ENCODE measurements around the gene CTDNEP1.

The CTDNEP1 gene

DNA sequence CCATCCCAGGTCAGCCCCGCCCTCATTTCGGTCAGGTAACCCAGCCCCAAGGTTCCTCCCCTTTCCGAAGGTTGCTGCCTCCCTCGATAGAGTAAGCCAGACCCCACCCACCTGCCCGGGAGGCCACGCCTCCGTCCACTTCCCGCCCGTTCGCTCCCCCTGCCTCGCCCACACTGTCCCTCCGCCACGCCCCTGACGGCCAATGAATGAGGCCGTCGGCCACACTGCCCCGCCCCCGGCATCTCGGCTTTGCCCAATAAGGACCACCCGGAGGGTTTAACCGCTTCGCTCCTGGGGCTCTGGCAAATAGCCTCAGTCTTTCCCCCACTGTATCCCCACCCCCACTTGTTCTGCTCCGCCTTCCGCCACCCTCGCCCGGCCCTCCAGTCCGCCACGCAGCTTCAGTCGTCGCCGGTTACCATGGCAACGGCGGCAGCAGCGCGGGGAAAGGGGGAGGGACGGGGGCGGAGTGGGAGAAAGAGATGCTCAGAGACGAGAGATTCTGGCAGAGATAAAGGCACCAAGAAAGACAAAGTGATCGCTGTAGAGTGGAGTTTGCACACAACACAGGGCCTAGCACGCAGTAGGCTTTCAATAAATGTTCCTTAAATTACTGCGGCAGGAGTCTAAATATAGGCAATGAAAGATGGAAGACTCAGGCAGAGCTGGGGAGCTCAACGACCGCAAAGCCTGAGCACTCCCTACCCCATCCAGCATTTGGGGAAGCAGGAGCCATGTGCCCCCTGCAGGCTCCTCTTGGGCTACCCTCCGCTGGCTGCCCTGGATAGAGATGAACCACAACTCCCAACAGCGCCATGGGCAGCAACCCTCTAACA is 37.0 kb downstream of the CTDNEP1 start:
- ATAC-seq (ENCODE audit: low read depth) = peak; percentile 80
- peak; percentile 97 to 99 for DNase-seq (ENCODE audit: low spot score in 2 of 2)
- H3K36me3 Mint-ChIP-seq = no peaks in the 10 kb centered on the region
- H3K27ac Mint-ChIP-seq = peak overlapping the region; percentile 98
- H3K4me3 Mint-ChIP-seq = peak overlapping the region; percentile 96
- H3K9me3 Mint-ChIP-seq = no peaks in the 10 kb centered on the region
- H3K4me1 Mint-ChIP-seq = peaks cover 37% of the 10 kb centered on the region
- H3K27me3 Mint-ChIP-seq = peaks cover 9% of the 10 kb centered on the region

- H3K36me3 Mint-ChIP-seq = no peaks in the 10 kb centered on the region
- peak overlapping the region; percentile 98 for H3K27ac Mint-ChIP-seq
- peak overlapping the region; percentile 96 for H3K4me3 Mint-ChIP-seq
- DNase-seq (ENCODE audit: low spot score in 2 of 2) = peak in 1 of 2 donors; percentile 75
- H3K4me1 Mint-ChIP-seq = peaks cover 34% of the 10 kb centered on the region
- no peaks in the 10 kb centered on the region for H3K9me3 Mint-ChIP-seq
- H3K27me3 Mint-ChIP-seq = peaks cover 9% of the 10 kb centered on the region
- peak; percentile 18 for ATAC-seq (ENCODE audit: low read depth)
Measured at GRCh38 chr17:7213895-7214299, 37.6 kb downstream of the CTDNEP1 start.

DNA sequence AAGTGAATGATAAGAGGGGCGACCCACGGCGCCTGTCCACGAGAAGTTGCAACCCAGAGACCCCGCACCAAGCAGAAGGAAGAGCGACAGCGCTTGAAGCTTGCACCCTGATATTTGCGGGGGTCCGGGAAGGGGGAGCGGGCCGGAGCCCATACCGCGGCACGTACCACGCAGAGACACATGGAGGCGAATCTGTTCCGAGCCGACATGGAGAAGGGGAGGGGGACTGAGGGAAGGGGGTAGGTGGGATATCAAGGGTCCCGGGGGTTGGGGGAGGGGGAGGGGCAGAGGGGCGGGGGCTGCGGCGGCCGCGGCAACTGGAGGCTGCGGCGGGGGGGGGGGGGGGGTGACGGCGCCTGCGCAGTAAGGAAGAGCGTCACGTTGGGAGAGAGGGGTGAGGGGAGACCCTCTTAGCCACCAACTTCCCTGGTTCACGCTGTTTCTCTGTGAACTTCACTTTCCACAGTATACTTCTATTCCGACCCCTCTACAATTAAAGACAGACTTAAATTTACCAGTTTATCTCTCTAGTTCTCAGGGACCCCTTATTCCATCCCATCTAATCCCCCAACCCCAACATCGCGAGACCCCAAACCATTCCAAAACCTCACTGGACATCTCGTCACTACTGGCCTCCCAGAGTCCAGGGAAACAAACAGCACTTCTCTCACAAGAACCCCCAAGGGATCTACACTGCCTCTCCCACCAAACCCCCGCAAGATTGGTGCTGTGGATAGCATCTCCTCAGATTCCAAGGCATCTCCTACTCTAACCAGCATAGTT is 39.9 kb downstream of the CTDNEP1 start:
- ATAC-seq (ENCODE audit: low read depth) (no peak), DNase-seq (ENCODE audit: low spot score in 2 of 2) (no peak)
- Mint-ChIP-seq H3K4me1 (peaks cover 39% of the 10 kb centered on the region), H3K36me3 (no peaks in the 10 kb centered on the region), H3K4me3 (no peak overlapping the region), H3K27ac (no peak overlapping the region), H3K9me3 (no peaks in the 10 kb centered on the region), H3K27me3 (peaks cover 14% of the 10 kb centered on the region)

DNA sequence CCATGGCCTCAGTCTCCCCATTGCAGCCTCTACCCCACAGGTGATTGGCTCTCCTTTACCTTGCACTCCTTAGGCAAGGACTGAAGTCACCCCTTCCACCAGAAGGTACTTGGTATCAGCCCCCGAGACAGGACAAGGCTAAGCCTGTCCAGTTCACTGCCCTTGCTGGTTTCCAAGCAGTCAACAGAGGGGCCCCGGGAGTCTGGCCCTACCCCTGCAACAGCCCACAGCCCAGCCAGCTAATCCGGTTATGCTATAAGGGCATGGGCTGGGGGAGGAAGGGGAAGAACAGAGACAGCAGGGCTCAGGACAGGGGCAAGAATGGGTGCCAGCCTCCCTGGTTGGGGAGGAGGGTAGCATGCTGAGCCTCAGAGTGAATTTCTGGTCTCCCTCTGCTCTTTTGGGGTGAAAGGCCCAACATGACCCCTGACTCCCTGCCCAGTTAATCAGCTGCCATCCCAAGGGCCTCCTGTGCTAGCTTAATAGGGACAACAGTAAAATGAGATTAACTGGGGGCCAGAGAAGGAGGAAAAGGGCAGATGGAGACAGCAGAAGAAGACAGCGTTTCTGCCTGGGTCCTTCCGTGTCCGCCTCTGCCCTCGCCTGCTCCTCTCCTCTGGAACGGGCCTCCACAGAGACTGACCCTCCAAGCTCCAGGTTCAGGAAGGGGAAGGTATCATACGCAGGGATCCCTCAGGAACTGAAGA is 42.6 kb downstream of the CTDNEP1 start:
- H3K27ac Mint-ChIP-seq = peak overlapping the region; percentile 73

GRCh38 chr17:7208027-7208571 is 43.4 kb downstream of the CTDNEP1 start:
- DNase-seq (ENCODE audit: low spot score in 2 of 2) = no peak
- peaks cover 33% of the 10 kb centered on the region for H3K4me1 Mint-ChIP-seq
- no peak for ATAC-seq (ENCODE audit: low read depth)
- H3K27me3 Mint-ChIP-seq = peaks cover 8% of the 10 kb centered on the region
- H3K27ac Mint-ChIP-seq = peak overlapping the region; percentile 73
- H3K9me3 Mint-ChIP-seq = no peaks in the 10 kb centered on the region
- H3K36me3 Mint-ChIP-seq = no peaks in the 10 kb centered on the region
- H3K4me3 Mint-ChIP-seq = no peak overlapping the region

More for the DNA sequence above, 42.6 kb downstream of the CTDNEP1 start:
- Mint-ChIP-seq H3K4me3 (no peak overlapping the region), H3K27me3 (peaks cover 9% of the 10 kb centered on the region), H3K9me3 (no peaks in the 10 kb centered on the region), H3K36me3 (no peaks in the 10 kb centered on the region), H3K4me1 (peaks cover 39% of the 10 kb centered on the region)
- no peak for ATAC-seq (ENCODE audit: low read depth)
- no peak for DNase-seq (ENCODE audit: low spot score in 2 of 2)

DNA sequence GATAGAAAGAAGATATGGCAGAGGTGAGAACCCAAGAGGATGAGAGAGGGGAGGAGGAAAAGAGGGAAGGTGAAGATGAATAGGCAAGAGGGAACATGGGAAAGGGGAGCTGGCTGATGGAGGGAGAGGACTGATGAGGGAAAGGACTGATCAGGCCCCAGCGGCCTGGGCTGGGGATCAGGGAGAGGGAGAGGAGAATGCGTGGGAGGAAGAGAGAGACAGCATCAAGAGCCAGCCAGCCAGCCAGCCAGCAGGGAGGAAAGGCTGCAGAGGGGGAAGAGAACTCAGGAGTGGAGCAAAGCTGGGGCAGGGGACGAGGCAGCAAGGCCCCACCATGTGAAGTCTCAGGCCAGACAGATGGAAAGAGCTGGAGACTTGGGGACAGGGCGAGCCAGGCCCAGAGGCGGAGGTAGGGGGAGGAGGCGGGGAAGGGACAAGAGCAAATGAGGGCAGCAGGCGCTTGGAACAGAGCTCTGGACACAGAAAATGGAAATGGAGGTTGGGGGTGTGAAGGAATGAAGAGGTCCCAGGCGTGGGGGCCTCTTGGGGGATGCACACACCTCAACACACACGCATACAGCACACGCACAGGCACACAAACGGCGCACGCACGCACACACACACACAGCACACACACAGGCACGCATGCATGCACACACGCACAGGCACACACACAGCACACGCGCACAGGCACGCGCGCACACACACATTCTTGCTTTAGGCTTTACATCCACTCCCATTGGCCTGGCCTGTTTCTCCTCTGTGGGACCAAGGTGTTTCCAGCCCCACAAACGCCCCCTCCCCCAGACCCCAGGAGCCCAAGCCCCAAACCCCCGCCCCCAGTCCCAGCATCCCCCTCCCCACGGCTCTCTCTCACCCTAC is 44.2 kb downstream of the CTDNEP1 start:
- Mint-ChIP-seq H3K27me3 (peaks cover 8% of the 10 kb centered on the region), H3K36me3 (no peaks in the 10 kb centered on the region), H3K4me3 (no peak overlapping the region), H3K9me3 (no peaks in the 10 kb centered on the region), H3K4me1 (peaks cover 33% of the 10 kb centered on the region), H3K27ac (peak overlapping the region; percentile 95)
- DNase-seq (ENCODE audit: low spot score in 2 of 2) (no peak), ATAC-seq (ENCODE audit: low read depth) (no peak)

DNA sequence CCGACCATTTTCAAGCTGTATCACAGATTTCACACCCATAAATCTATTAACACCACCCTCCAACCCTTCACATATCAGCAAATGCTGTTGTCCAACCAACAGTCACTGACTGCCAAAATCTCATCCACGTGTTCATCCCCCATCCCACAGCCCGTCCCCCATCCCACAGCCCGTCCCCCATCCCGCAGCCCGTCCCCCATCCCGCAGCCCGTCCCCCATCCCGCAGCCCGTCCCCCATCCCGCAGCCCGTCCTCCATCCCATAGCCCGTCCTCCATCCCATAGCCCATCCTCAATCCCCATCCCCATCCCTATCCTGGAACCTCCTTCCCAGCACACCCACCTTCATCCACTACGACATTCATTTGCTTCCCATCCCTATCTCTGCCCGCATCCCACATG is 46.0 kb downstream of the CTDNEP1 start:
- no peaks in the 10 kb centered on the region for H3K9me3 Mint-ChIP-seq
- peaks cover 5% of the 10 kb centered on the region for H3K27me3 Mint-ChIP-seq
- peak overlapping the region; percentile 76 for H3K4me3 Mint-ChIP-seq
- H3K4me1 Mint-ChIP-seq = peaks cover 33% of the 10 kb centered on the region
- ATAC-seq (ENCODE audit: low read depth) = no peak
- no peaks in the 10 kb centered on the region for H3K36me3 Mint-ChIP-seq
- H3K27ac Mint-ChIP-seq = peak overlapping the region; percentile 95
- no peak for DNase-seq (ENCODE audit: low spot score in 2 of 2)

DNA sequence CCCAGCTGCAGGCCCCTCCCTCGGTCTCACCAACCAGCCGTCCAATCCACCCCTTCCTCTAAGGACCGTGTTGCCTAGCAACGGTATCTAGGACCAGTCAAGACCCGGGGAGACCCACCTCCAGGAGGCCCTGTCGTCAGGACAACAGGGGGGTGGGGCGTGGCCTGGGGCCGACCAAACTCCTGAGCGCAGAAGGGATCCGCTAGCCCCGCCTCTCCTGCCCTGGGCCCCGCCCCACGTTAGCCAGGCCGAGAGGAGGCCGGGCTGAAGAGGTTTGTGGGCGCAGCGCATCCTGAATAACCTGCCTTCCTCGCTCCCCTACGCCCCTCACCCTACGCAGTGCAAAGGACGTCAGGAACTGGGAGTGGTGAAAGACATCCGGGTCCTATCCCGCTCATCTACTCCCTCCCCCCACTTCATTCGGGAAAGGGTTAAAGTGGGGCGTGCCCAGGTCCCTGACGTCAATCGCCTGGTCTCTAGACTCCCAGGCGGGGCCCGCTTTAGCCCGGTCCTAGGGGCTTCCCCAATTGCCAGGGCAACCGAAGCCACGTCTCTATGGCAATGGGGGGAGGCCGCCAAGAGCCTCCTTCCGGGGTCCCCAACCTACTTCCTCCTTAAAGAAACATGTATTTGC is 46.6 kb downstream of the CTDNEP1 start:
- peak overlapping the region; percentile 76 for H3K4me3 Mint-ChIP-seq
- DNase-seq (ENCODE audit: low spot score in 2 of 2) (peak; percentile 95 to 96), ATAC-seq (ENCODE audit: low read depth) (peak; percentile 82)
- H3K27ac Mint-ChIP-seq = peak overlapping the region; percentile 95
- no peaks in the 10 kb centered on the region for H3K9me3 Mint-ChIP-seq
- peaks cover 33% of the 10 kb centered on the region for H3K4me1 Mint-ChIP-seq
- peaks cover 5% of the 10 kb centered on the region for H3K27me3 Mint-ChIP-seq
- H3K36me3 Mint-ChIP-seq = no peaks in the 10 kb centered on the region

DNA sequence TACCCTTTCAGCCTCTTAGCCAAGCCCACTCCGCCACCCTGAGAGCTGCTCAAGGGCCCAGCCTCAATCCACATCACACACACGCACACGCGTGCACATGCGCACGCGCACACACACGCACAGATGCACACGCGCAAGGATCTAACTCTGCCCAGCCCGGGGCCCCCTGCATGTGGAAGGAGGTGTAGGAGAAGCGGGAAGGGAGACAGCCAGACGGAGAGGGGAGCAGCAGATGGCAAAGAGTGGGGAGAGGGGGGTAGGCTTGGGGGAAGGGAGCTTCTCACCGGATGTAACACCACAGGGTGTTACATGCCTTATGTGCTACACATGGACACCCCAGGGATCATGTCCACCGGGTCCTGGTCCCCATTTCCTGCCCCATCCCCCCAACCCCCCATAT is 47.2 kb downstream of the CTDNEP1 start:
- DNase-seq (ENCODE audit: low spot score in 2 of 2) (no peak), ATAC-seq (ENCODE audit: low read depth) (no peak)
- H3K27ac Mint-ChIP-seq = peak overlapping the region; percentile 95
- H3K36me3 Mint-ChIP-seq = no peaks in the 10 kb centered on the region
- H3K4me1 Mint-ChIP-seq = peaks cover 33% of the 10 kb centered on the region
- peaks cover 5% of the 10 kb centered on the region for H3K27me3 Mint-ChIP-seq
- H3K4me3 Mint-ChIP-seq = peak overlapping the region; percentile 76
- no peaks in the 10 kb centered on the region for H3K9me3 Mint-ChIP-seq

GRCh38 chr17:7203391-7203790 is 48.1 kb downstream of the CTDNEP1 start:
- Mint-ChIP-seq H3K4me1 (peaks cover 31% of the 10 kb centered on the region), H3K9me3 (no peaks in the 10 kb centered on the region), H3K36me3 (no peaks in the 10 kb centered on the region), H3K27me3 (peaks cover 2% of the 10 kb centered on the region), H3K4me3 (peak overlapping the region; percentile 70), H3K27ac (peak overlapping the region; percentile 95)
- DNase-seq (ENCODE audit: low spot score in 2 of 2) (no peak), ATAC-seq (ENCODE audit: low read depth) (no peak)

GRCh38 chr17:7196651-7197401 is 54.7 kb downstream of the CTDNEP1 start:
- DNase-seq (ENCODE audit: low spot score in 2 of 2) = no peak
- peaks cover 5% of the 10 kb centered on the region for H3K36me3 Mint-ChIP-seq
- H3K4me1 Mint-ChIP-seq = no peaks in the 10 kb centered on the region
- H3K27ac Mint-ChIP-seq = no peak overlapping the region
- H3K4me3 Mint-ChIP-seq = no peak overlapping the region
- H3K27me3 Mint-ChIP-seq = peaks cover 4% of the 10 kb centered on the region
- ATAC-seq (ENCODE audit: low read depth) = no peak
- no peaks in the 10 kb centered on the region for H3K9me3 Mint-ChIP-seq

GRCh38 chr17:7195971-7196370 is 55.6 kb downstream of the CTDNEP1 start:
- ATAC-seq (ENCODE audit: low read depth) (no peak), DNase-seq (ENCODE audit: low spot score in 2 of 2) (no peak)
- Mint-ChIP-seq H3K4me3 (no peak overlapping the region), H3K9me3 (no peaks in the 10 kb centered on the region), H3K36me3 (peaks cover 5% of the 10 kb centered on the region), H3K4me1 (no peaks in the 10 kb centered on the region), H3K27me3 (peaks cover 4% of the 10 kb centered on the region), H3K27ac (no peak overlapping the region)
